SK-N-DZ (cell line): ENCODE measurements around the gene TFE3.

ENCODE experiments used
- DNase-seq: peaks from one replicate; pipeline ENCODE4 v3.0.0-alpha.2; 2015; ENCODE audit warnings: low spot score

TFE3 gene

GRCh38 chrX:49060914-49061313, 17.8 kb upstream of the TFE3 start:
- no peak for DNase-seq

GRCh38 chrX:49059681-49060085, 16.5 kb upstream of the TFE3 start:
- DNase-seq = no peak

GRCh38 chrX:49059201-49059600, 16.0 kb upstream of the TFE3 start:
- DNase-seq = no peak

- no peak for DNase-seq
Observed at GRCh38 chrX:49058794-49059193, 15.6 kb upstream of the TFE3 start, which contains the start of gene CCDC120. TSS of gene CCDC120 (plus strand) at chrX:49058999. CDS start at chrX:49062042, 3,043 bp downstream.

GRCh38 chrX:49054073-49054762, 11.1 kb upstream of the TFE3 start:
- no peak for DNase-seq

- peak; percentile 85 for DNase-seq
Observed at GRCh38 chrX:49053223-49054072, 10.3 kb upstream of the TFE3 start.

- no peak for DNase-seq
Observed at GRCh38 chrX:49043987-49044281, 777 bp upstream of the TFE3 start.

- DNase-seq = no peak
Observed at GRCh38 chrX:49042581-49043219, 457 bp downstream of the TFE3 start.

- DNase-seq = no peak
Observed at GRCh38 chrX:49041744-49042580, 1.2 kb downstream of the TFE3 start.

- no peak for DNase-seq
Observed at GRCh38 chrX:49040376-49040955, 2.7 kb downstream of the TFE3 start.

GRCh38 chrX:49039598-49040375, 3.4 kb downstream of the TFE3 start:
- DNase-seq = peak; percentile 75

- no peak for DNase-seq
Observed at GRCh38 chrX:49037883-49038475, 5.2 kb downstream of the TFE3 start.

- no peak for DNase-seq
Observed at GRCh38 chrX:49030283-49030682, 12.9 kb downstream of the TFE3 start.

GRCh38 chrX:49029876-49030275, 13.3 kb downstream of the TFE3 start:
- no peak for DNase-seq

GRCh38 chrX:49019599-49020249, 23.4 kb downstream of the TFE3 start:
- no peak for DNase-seq

GRCh38 chrX:49019050-49019449, 24.1 kb downstream of the TFE3 start:
- DNase-seq = no peak

GRCh38 chrX:49003696-49004095, 39.5 kb downstream of the TFE3 start:
- no peak for DNase-seq

GRCh38 chrX:49002091-49002935, 40.8 kb downstream of the TFE3 start, which contains the start of gene GRIPAP1:
TSS of gene GRIPAP1 (minus strand) at chrX:49002264. CDS start at chrX:49002229, 35 bp downstream.
- DNase-seq = peak; percentile 92
